NT2/D1 (cell line): Measurements from ENCODE around the gene PPM1N.
"Not testable (repeated sequence)": the region's sequence is repeated elsewhere in the genome, so short reads cannot be mapped to it uniquely, and the experiment has no call there.

Experiments used
- DNase-seq: peaks from one replicate; pipeline ENCODE4 v3.0.0-alpha.2; 2011; ENCODE audit warnings: low read depth, low spot score
- H3K27me3 ChIP-seq: 2 replicates; pipeline ENCODE4 v1.6.0; 2011; ENCODE audit warnings: mild to moderate bottlenecking; ENCODE audit not compliant: insufficient read length, insufficient read depth
- H3K36me3 ChIP-seq: 2 replicates; pipeline ENCODE4 v1.6.1; 2011; ENCODE audit warnings: mild to moderate bottlenecking, low read length, mixed read lengths; ENCODE audit not compliant: insufficient read depth, insufficient read length
- H3K4me1 ChIP-seq: 2 replicates; pipeline ENCODE4 v1.5.1; 2011; ENCODE audit not compliant: insufficient read depth, insufficient read length
- H3K4me3 ChIP-seq: 2 replicates; pipeline ENCODE4 v1.5.1; 2011; ENCODE audit warnings: low read depth; ENCODE audit not compliant: insufficient read length
- H3K9ac ChIP-seq: 2 replicates; pipeline ENCODE4 v1.6.0; 2011; ENCODE audit warnings: low read depth; ENCODE audit not compliant: insufficient read length
- H3K9me3 ChIP-seq: 2 replicates; pipeline ENCODE4 v1.5.1; 2011; ENCODE audit warnings: mild to moderate bottlenecking, low read length; ENCODE audit not compliant: insufficient read depth
- SUZ12 ChIP-seq: IDR thresholded peaks from 2 replicates; pipeline ENCODE4 v1.6.1; 2011; ENCODE audit not compliant: insufficient read length, insufficient read depth; ENCODE audit errors: extremely low read depth
- YY1 ChIP-seq: IDR thresholded peaks from 2 replicates; pipeline ENCODE4 v1.6.1; 2011; ENCODE audit not compliant: insufficient read length, insufficient read depth
- ZNF274 ChIP-seq: IDR thresholded peaks from 2 replicates; pipeline ENCODE4 v1.6.1; 2011; ENCODE audit warnings: mild to moderate bottlenecking, low read depth, low read length

Gene PPM1N

GRCh38 chr19:45506989-45507871 is 9.0 kb downstream of the PPM1N start, which contains the start of gene VASP:
VASP (plus strand) TSS chr19:45507479; CDS start chr19:45507772, 293 bp downstream.
- no peak for TF ChIP-seq YY1
- TF ChIP-seq SUZ12, result no peak
- peaks cover 5% of the 10 kb centered on the region for H3K4me1 ChIP-seq

GRCh38 chr19:45507872-45508416 is 9.7 kb downstream of the PPM1N start:
- Histone ChIP-seq H3K27me3 (no peaks in the 10 kb centered on the region), H3K9ac (peak overlapping the region; percentile 90), H3K4me1 (peaks cover 5% of the 10 kb centered on the region), H3K4me3 (peak overlapping the region; percentile 86), H3K9me3 (no peaks in the 10 kb centered on the region), H3K36me3 (peaks cover 20% of the 10 kb centered on the region)
- no peak for DNase-seq
- TF ChIP-seq ZNF274 (no peak), YY1 (no peak), SUZ12 (no peak)

More at GRCh38 chr19:45506989-45507871, 9.0 kb downstream of the PPM1N start, which contains the start of gene VASP:
- DNase-seq, result peak; percentile 65
- Histone ChIP-seq H3K27me3 (no peaks in the 10 kb centered on the region), H3K4me3 (peak within 1 kb of the TSS; percentile 86), H3K9ac (peak within 1 kb of the TSS; percentile 90), H3K9me3 (no peaks in the 10 kb centered on the region), H3K36me3 (peaks cover 18% of the 10 kb centered on the region)

GRCh38 chr19:45508417-45508860 is 10.2 kb downstream of the PPM1N start:
- H3K4me1 ChIP-seq, result peaks cover 5% of the 10 kb centered on the region
- H3K9me3 ChIP-seq, result no peaks in the 10 kb centered on the region
- H3K9ac ChIP-seq, result peak overlapping the region; percentile 90
- no peak for DNase-seq
- H3K27me3 ChIP-seq, result no peaks in the 10 kb centered on the region
- TF ChIP-seq YY1, result no peak
- TF ChIP-seq ZNF274, result no peak
- no peak for TF ChIP-seq SUZ12
- peak overlapping the region; percentile 86 for H3K4me3 ChIP-seq
- peaks cover 22% of the 10 kb centered on the region for H3K36me3 ChIP-seq

- peak overlapping the region; percentile 86 for H3K4me3 ChIP-seq
- H3K36me3 ChIP-seq, result peaks cover 27% of the 10 kb centered on the region
- TF ChIP-seq ZNF274, result no peak
- no peak for TF ChIP-seq SUZ12
- no peak for TF ChIP-seq YY1
- no peaks in the 10 kb centered on the region for H3K27me3 ChIP-seq
- peaks cover 5% of the 10 kb centered on the region for H3K4me1 ChIP-seq
- no peaks in the 10 kb centered on the region for H3K9me3 ChIP-seq
- peak overlapping the region; percentile 81 for H3K9ac ChIP-seq
- DNase-seq, result no peak
Observed at GRCh38 chr19:45508861-45509691, 10.8 kb downstream of the PPM1N start.

- H3K4me3 ChIP-seq, result peak overlapping the region; percentile 26
- H3K27me3 ChIP-seq, result no peaks in the 10 kb centered on the region
- peaks cover 5% of the 10 kb centered on the region for H3K4me1 ChIP-seq
- H3K9me3 ChIP-seq, result no peaks in the 10 kb centered on the region
- peak overlapping the region; percentile 61 for H3K9ac ChIP-seq
- H3K36me3 ChIP-seq, result peaks cover 32% of the 10 kb centered on the region
- no peak for TF ChIP-seq ZNF274
- no peak for TF ChIP-seq YY1
- no peak for TF ChIP-seq SUZ12
- DNase-seq, result no peak
Observed at GRCh38 chr19:45509692-45510015, 11.4 kb downstream of the PPM1N start.

GRCh38 chr19:45510352-45510751 is 12.1 kb downstream of the PPM1N start:
- not testable (repeated sequence) for H3K4me3 ChIP-seq, H3K9ac ChIP-seq, H3K27me3 ChIP-seq, H3K9me3 ChIP-seq, H3K4me1 ChIP-seq, DNase-seq
- peaks cover 38% of the 10 kb centered on the region for H3K36me3 ChIP-seq

- Histone ChIP-seq H3K9ac (no peak overlapping the region), H3K4me1 (peaks cover 2% of the 10 kb centered on the region), H3K4me3 (no peak overlapping the region), H3K36me3 (peaks cover 44% of the 10 kb centered on the region), H3K9me3 (no peaks in the 10 kb centered on the region), H3K27me3 (no peaks in the 10 kb centered on the region)
- TF ChIP-seq YY1, result no peak
- no peak for TF ChIP-seq ZNF274
- no peak for DNase-seq
Observed at GRCh38 chr19:45511074-45511473, 12.8 kb downstream of the PPM1N start.
